Skeletal muscle satellite cell (primary cell): ENCODE data around the gene ZSWIM4.

Experiments
- H3K27me3 ChIP-seq: 2 replicates; pipeline ENCODE4 v1.7.0; 2013; ENCODE audit warnings: low read length; ENCODE audit not compliant: control insufficient read depth, insufficient read depth
- H3K36me3 ChIP-seq: 2 replicates; pipeline ENCODE4 v1.7.0; 2013; ENCODE audit warnings: mild to moderate bottlenecking, control low read depth, low read length; ENCODE audit not compliant: insufficient read depth
- H3K4me1 ChIP-seq: 2 replicates; pipeline ENCODE4 v1.7.0; 2013; ENCODE audit warnings: low read length; ENCODE audit not compliant: control insufficient read depth, insufficient read depth
- H3K4me2 ChIP-seq: 2 replicates; pipeline ENCODE4 v1.7.0; 2013; ENCODE audit warnings: mild to moderate bottlenecking, low read length
- H3K4me3 ChIP-seq: 2 replicates; pipeline ENCODE4 v1.7.0; 2013; ENCODE audit warnings: low read length
- H3K9ac ChIP-seq: 2 replicates; pipeline ENCODE4 v1.7.0; 2013; ENCODE audit warnings: mild to moderate bottlenecking, low read depth, low read length, moderate library complexity
- H3K9me3 ChIP-seq: replicated peaks from 2 replicates; pipeline ENCODE4 v1.7.0; 2013; ENCODE audit warnings: mild to moderate bottlenecking, control low read depth, low read length

The ZSWIM4 gene

DNA sequence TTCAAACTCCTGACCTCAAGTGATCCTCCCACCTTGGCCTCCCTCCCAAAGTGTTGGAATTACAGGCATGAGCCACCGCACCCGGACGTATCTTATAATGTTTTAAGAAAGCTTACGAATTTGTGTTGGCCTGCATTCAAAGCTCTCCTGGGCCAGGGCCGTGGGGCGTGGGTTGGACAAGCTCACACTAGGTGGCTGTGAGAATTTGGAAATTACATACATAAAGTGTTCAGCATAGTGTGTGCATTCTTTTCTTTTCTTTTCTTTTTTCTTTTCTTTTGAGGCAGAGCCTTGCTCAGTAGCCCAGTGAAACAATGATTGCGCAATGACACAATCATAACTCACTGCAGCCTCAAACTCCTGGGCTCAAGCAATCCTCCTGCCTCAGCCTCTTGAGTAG is 2.6 kb downstream of the ZSWIM4 start:
- Histone ChIP-seq H3K27me3 (no peaks in the 10 kb centered on the region), H3K36me3 (peaks cover 13% of the 10 kb centered on the region), H3K4me1 (peaks cover 39% of the 10 kb centered on the region), H3K9me3 (no peaks in the 10 kb centered on the region), H3K9ac (no peak overlapping the region), H3K4me2 (no peak overlapping the region), H3K4me3 (no peak overlapping the region)

GRCh38 chr19:13799669-13800068 is 4.4 kb downstream of the ZSWIM4 start:
- H3K4me3 ChIP-seq = no peak overlapping the region
- no peaks in the 10 kb centered on the region for H3K27me3 ChIP-seq
- peaks cover 15% of the 10 kb centered on the region for H3K36me3 ChIP-seq
- H3K4me1 ChIP-seq = peaks cover 32% of the 10 kb centered on the region
- H3K9me3 ChIP-seq = no peaks in the 10 kb centered on the region
- no peak overlapping the region for H3K4me2 ChIP-seq
- H3K9ac ChIP-seq = no peak overlapping the region

DNA sequence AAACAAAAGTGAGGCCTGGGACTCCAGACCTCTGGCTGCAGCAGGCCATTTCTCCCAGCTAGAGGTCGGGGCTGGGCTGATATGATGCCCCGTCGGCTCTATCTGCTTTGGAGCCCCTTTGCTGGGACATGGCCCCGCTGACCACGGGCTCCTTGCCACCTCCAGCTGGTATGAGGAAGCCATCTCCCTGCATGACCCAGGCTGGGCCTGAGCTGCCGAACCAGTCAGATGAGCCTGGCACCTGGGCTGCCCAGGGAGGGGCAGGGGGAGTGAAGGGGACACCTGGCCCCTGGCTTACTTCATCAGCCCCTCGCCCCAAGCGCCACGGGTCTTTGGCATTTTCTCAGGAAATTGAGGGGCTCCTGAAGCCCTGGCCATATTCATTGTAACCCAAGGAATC is 7.8 kb downstream of the ZSWIM4 start:
- H3K27me3 ChIP-seq = no peaks in the 10 kb centered on the region
- peaks cover 11% of the 10 kb centered on the region for H3K4me1 ChIP-seq
- peaks cover 33% of the 10 kb centered on the region for H3K36me3 ChIP-seq
- no peak overlapping the region for H3K4me2 ChIP-seq
- H3K9ac ChIP-seq = no peak overlapping the region
- H3K9me3 ChIP-seq = no peaks in the 10 kb centered on the region
- no peak overlapping the region for H3K4me3 ChIP-seq

DNA sequence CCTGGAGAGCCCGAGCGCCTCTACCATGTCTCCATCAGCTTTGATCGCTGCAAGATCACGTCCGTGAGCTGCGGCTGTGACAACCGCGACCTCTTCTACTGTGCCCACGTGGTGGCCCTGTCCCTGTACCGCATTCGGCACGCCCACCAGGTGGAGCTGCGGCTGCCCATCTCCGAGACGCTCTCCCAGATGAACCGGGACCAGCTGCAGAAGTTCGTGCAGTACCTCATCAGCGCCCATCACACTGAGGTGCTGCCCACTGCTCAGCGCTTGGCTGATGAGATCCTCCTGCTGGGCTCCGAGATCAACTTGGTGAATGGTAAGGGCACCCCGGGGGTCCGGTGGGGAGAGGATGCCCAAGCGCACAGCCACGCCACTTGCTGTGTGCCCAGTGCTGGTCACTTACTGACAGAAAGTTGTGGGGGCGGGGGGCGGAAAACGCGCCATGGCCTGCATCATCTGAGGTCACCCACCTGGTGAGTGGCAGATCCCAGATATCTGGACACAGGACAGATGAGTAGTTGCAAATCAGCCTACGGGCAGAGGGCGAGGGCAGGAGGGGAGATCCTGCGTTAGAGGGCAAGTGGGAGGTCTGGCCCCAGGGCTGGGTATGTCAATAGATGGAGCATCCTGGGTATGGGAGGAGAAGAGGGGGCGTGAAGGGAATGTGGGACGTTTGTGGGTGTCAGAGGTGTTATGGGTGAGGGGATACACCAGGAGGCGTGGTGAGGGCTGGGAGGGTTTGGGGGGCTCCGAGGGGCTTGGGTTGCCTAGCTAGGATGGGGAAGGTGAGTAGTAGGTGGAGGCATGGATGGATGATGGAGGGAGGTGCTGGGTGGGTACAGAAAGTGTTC is 9.8 kb downstream of the ZSWIM4 start:
- Histone ChIP-seq H3K27me3 (no peaks in the 10 kb centered on the region), H3K4me3 (no peak overlapping the region), H3K9me3 (no peaks in the 10 kb centered on the region), H3K4me2 (no peak overlapping the region), H3K9ac (no peak overlapping the region), H3K4me1 (peaks cover 5% of the 10 kb centered on the region), H3K36me3 (peaks cover 37% of the 10 kb centered on the region)

- H3K4me3 ChIP-seq = no peak overlapping the region
- peaks cover 29% of the 10 kb centered on the region for H3K36me3 ChIP-seq
- no peak overlapping the region for H3K4me2 ChIP-seq
- no peaks in the 10 kb centered on the region for H3K27me3 ChIP-seq
- no peak overlapping the region for H3K9ac ChIP-seq
- no peaks in the 10 kb centered on the region for H3K9me3 ChIP-seq
- H3K4me1 ChIP-seq = peaks cover 5% of the 10 kb centered on the region
These were observed 11.5 kb downstream of the ZSWIM4 start for GRCh38 chr19:13806728-13807127.

- Histone ChIP-seq H3K4me3 (no peak overlapping the region), H3K9ac (no peak overlapping the region), H3K4me2 (no peak overlapping the region), H3K27me3 (no peaks in the 10 kb centered on the region), H3K9me3 (no peaks in the 10 kb centered on the region), H3K4me1 (peaks cover 5% of the 10 kb centered on the region), H3K36me3 (peaks cover 30% of the 10 kb centered on the region)
These were observed 12.3 kb downstream of the ZSWIM4 start for GRCh38 chr19:13807421-13808021.

DNA sequence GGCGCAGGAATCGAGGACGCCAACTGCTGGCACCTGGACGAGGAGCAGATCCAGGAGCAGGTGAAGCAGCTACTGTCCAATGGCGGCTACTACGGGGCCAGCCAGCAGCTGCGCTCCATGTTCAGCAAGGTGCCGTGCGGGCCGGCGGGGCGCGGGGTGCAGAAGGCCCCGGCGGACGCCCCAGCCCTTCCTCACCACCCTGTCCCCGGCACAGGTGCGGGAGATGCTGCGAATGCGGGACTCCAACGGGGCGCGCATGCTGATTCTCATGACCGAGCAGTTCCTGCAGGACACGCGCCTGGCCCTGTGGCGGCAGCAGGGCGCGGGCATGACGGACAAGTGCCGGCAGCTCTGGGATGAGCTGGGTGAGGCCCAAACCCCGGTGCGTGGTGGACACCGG is 13.6 kb downstream of the ZSWIM4 start:
- H3K4me3 ChIP-seq = no peak overlapping the region
- no peaks in the 10 kb centered on the region for H3K4me1 ChIP-seq
- H3K9ac ChIP-seq = no peak overlapping the region
- H3K9me3 ChIP-seq = no peaks in the 10 kb centered on the region
- no peak overlapping the region for H3K4me2 ChIP-seq
- H3K27me3 ChIP-seq = no peaks in the 10 kb centered on the region
- peaks cover 40% of the 10 kb centered on the region for H3K36me3 ChIP-seq

- Histone ChIP-seq H3K27me3 (no peaks in the 10 kb centered on the region), H3K4me3 (no peak overlapping the region), H3K4me2 (no peak overlapping the region), H3K36me3 (peaks cover 33% of the 10 kb centered on the region), H3K9ac (no peak overlapping the region), H3K4me1 (no peaks in the 10 kb centered on the region), H3K9me3 (no peaks in the 10 kb centered on the region)
These were observed 17.3 kb downstream of the ZSWIM4 start for GRCh38 chr19:13812544-13812943.

DNA sequence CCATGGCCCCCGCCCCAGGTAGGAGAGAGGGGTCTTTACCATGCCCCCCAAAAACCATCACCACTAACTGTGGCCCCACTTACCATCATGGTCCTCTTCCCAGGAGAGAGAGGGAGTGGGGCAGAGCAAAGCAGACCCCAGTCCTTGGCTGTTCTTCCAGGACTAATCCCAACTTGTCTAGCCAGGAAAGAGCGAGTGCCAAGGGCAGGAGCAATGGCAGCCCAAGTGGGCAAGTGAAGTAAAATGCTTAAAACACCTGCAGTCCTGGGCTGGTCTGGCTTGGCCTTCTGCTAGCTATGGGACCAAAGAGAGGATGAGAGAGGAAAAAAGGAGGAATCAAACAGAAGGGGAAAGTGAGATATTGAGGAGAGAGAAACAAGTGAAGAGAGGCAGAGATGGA is 17.9 kb downstream of the ZSWIM4 start:
- H3K27me3 ChIP-seq = no peaks in the 10 kb centered on the region
- H3K4me3 ChIP-seq = no peak overlapping the region
- H3K36me3 ChIP-seq = peaks cover 27% of the 10 kb centered on the region
- H3K4me2 ChIP-seq = no peak overlapping the region
- no peaks in the 10 kb centered on the region for H3K9me3 ChIP-seq
- no peaks in the 10 kb centered on the region for H3K4me1 ChIP-seq
- H3K9ac ChIP-seq = no peak overlapping the region

DNA sequence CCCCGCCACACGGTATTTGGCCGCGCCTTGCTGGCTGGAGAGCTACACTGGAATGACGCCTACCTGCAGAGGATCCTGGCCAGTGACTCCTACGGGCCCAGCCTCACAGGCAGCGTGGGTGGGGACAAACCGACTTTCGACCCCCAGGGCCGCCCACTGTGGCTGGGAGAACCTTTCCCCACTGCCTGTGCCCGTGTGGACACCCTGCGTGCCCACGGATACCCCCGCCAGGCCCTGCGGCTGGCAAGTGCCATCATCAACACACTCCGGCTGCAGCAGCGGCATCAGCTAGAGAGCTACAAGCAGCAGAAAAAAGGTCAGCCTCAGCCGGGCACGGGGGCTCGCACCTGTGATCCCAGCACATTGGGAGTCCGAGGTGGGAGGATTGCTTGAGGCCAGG is 19.3 kb downstream of the ZSWIM4 start:
- Histone ChIP-seq H3K36me3 (peaks cover 21% of the 10 kb centered on the region), H3K9me3 (no peaks in the 10 kb centered on the region), H3K27me3 (no peaks in the 10 kb centered on the region), H3K9ac (no peak overlapping the region), H3K4me2 (no peak overlapping the region), H3K4me1 (no peaks in the 10 kb centered on the region), H3K4me3 (no peak overlapping the region)

DNA sequence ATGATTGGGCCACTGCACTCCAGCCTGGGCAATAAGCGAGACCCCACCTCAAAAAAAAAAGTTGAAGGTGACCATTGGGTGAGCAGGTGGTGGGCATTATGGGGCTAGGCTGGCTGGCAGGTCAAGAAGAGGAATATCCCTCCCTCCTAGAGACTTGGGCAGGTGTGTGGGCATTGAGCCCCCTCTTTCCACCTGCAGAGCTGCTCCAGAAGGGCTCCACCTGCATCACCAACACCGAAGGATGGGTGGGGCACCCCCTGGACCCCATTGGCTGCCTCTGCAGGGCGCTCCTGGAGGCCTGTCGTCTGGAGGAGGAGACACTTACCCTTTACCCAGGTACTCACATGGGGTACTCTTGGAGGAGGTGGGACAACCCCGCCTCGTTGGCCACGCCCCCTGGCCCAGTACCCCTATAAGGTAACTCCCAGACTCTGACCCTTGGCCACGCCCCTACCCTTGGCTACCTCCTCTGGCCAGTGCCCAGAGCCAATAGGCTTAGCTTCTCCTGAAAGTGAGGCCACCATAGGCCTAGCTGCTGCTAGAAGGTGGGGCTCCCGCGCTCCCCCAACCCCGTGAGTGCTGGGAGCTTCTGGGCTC is 21.9 kb downstream of the ZSWIM4 start:
- Histone ChIP-seq H3K9ac (no peak overlapping the region), H3K4me3 (no peak overlapping the region), H3K36me3 (peaks cover 19% of the 10 kb centered on the region), H3K27me3 (no peaks in the 10 kb centered on the region), H3K4me2 (no peak overlapping the region), H3K9me3 (no peaks in the 10 kb centered on the region), H3K4me1 (peaks cover 2% of the 10 kb centered on the region)
